Activated CD8-positive, alpha-beta memory T cell treated with anti-CD3 and anti-CD28 coated beads, Interleukin-2, amount 10 ng/mL, durations not matched to agents 7 days and 5 days (primary cell): ENCODE results near the gene CX3CL1. TPM values are rescaled to one million over a fixed set of nuclear protein-coding genes. Genes with fewer than 3 reads are reported as not detected.

Experiments
- ATAC-seq: fragments of 150-1000 bp; cut with Tn5 transposase; one replicate; pipeline ENCODE4 v1.10.0; 2021; ENCODE audit warnings: moderate library complexity
- CTCF ChIA-PET: fragments of 350-600 bp; sonication (Branson Sonifier 250); formaldehyde crosslinking; loops from one replicate; lab custom pipeline; 2021; ENCODE audit warnings: antibody characterized with exemption; lab: Charles Lee
- DNase-seq: peaks from one replicate; pipeline ENCODE4 v3.0.0-alpha.2; 2020
- H3K27ac Mint-ChIP-seq: one replicate; pipeline ENCODE4 v1.8.0; 2021; ENCODE audit warnings: mild to moderate bottlenecking, mixed read lengths
- H3K27me3 Mint-ChIP-seq: one replicate; pipeline ENCODE4 v1.8.0; 2021; ENCODE audit warnings: mixed read lengths
- H3K36me3 Mint-ChIP-seq: one replicate; pipeline ENCODE4 v1.8.0; 2021; ENCODE audit warnings: mild to moderate bottlenecking, mixed read lengths
- H3K4me1 Mint-ChIP-seq: one replicate; pipeline ENCODE4 v1.8.0; 2021; ENCODE audit warnings: mixed read lengths
- H3K4me3 Mint-ChIP-seq: one replicate; pipeline ENCODE4 v1.8.0; 2021; ENCODE audit warnings: mild to moderate bottlenecking, moderate library complexity, mixed read lengths
- H3K9me3 Mint-ChIP-seq: one replicate; pipeline ENCODE4 v1.8.0; 2022; ENCODE audit warnings: low read depth, mixed read lengths
- total RNA-seq, 2 experiments: library from RNA; stranded (reverse); gene quantifications; one replicate each; pipeline ENCODE4 v1.2.3, GENCODE V29; 2021

CX3CL1 gene
- total RNA-seq, 2 experiments from 2014 or later: not detected

DNA sequence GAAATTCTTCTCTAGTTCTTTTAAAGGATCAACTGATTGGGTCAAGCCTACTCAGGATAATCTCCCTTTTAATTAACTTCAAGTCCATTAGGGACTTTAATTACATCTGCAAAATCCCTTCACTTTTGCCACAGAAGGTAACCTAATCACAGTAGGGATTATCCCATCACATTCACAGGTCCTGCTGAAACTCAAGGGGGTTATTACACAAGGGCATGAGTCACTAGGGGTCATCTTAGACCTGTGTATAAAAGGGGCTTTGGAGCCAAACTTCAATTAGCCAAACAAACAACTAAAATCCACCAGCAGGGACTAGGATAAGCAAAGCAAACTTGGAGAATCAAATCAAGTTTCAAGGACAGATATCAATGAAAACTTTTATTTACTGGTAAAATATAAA lies 55.5 kb downstream of the CX3CL1 start:
- no peak for ATAC-seq
- no peaks in the 10 kb centered on the region for H3K27me3 Mint-ChIP-seq
- peaks cover 37% of the 10 kb centered on the region for H3K36me3 Mint-ChIP-seq

GRCh38 chr16:57430955-57431354 lies 58.7 kb downstream of the CX3CL1 start:
- Mint-ChIP-seq H3K4me3 (no peak overlapping the region), H3K9me3 (no peaks in the 10 kb centered on the region), H3K4me1 (no peaks in the 10 kb centered on the region), H3K36me3 (peaks cover 56% of the 10 kb centered on the region), H3K27ac (no peak overlapping the region), H3K27me3 (no peaks in the 10 kb centered on the region)
- DNase-seq (no peak), ATAC-seq (no peak)
- CTCF ChIA-PET: interaction anchor here (5.9 kb wide), 1 partner anchor 13 kb away, joined by 37 read pairs; no protein-coding TSS in a partner anchor

More for the DNA sequence above, 55.5 kb downstream of the CX3CL1 start:
- peak; percentile 9 for DNase-seq
- H3K4me1 Mint-ChIP-seq: no peaks in the 10 kb centered on the region
- CTCF ChIA-PET: no interaction called here
- H3K27ac Mint-ChIP-seq: no peak overlapping the region
- H3K4me3 Mint-ChIP-seq: no peak overlapping the region
- no peaks in the 10 kb centered on the region for H3K9me3 Mint-ChIP-seq

GRCh38 chr16:57432505-57432904 lies 60.2 kb downstream of the CX3CL1 start:
- peaks cover 53% of the 10 kb centered on the region for H3K36me3 Mint-ChIP-seq
- DNase-seq (no peak), ATAC-seq (no peak)
- no peaks in the 10 kb centered on the region for H3K27me3 Mint-ChIP-seq
- H3K4me1 Mint-ChIP-seq: no peaks in the 10 kb centered on the region
- H3K27ac Mint-ChIP-seq: no peak overlapping the region
- CTCF ChIA-PET: interaction anchor here (0.9 to 5.9 kb wide), 3 partner anchors 14 to 87 kb away, joined by 3 to 37 read pairs (median 4); no protein-coding TSS in a partner anchor
- no peak overlapping the region for H3K4me3 Mint-ChIP-seq
- no peaks in the 10 kb centered on the region for H3K9me3 Mint-ChIP-seq

DNA sequence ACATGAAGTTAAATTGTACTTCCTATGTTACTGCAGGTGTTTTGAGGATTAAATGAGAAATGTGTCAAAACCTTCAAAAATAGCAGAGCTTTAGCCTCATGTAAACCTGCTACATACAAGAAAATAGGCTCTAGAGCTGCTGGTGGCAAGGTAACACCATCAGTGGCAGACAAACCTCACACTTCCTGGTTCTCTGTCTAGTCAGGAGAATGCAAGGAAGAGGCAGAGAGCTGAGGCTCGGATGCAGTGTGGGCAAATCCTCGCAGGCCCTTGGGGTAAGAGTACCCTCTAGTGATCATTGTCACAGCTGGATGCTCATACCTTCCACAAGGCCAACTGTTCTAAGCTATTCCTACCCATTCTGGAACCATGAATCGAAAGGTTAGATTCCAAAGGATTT lies 60.7 kb downstream of the CX3CL1 start:
- CTCF ChIA-PET: interaction anchor here (1.4 to 5.9 kb wide), 2 partner anchors 13 to 15 kb away, joined by 4 to 37 read pairs; no protein-coding TSS in a partner anchor
- ATAC-seq: no peak
- DNase-seq: no peak
- Mint-ChIP-seq H3K9me3 (no peaks in the 10 kb centered on the region), H3K36me3 (peaks cover 53% of the 10 kb centered on the region), H3K4me1 (no peaks in the 10 kb centered on the region), H3K27ac (no peak overlapping the region), H3K4me3 (no peak overlapping the region), H3K27me3 (no peaks in the 10 kb centered on the region)

- H3K4me3 Mint-ChIP-seq: no peak overlapping the region
- CTCF ChIA-PET: interaction anchor here (0.8 to 5.9 kb wide), 2 partner anchors 16 to 86 kb away, joined by 3 to 37 read pairs; no protein-coding TSS in a partner anchor
- ATAC-seq: no peak
- H3K9me3 Mint-ChIP-seq: no peaks in the 10 kb centered on the region
- no peak for DNase-seq
- H3K36me3 Mint-ChIP-seq: peaks cover 54% of the 10 kb centered on the region
- H3K27ac Mint-ChIP-seq: no peak overlapping the region
- H3K27me3 Mint-ChIP-seq: no peaks in the 10 kb centered on the region
- no peaks in the 10 kb centered on the region for H3K4me1 Mint-ChIP-seq
Measured at GRCh38 chr16:57434003-57434402, 61.7 kb downstream of the CX3CL1 start.

Other genes starting within 250 kb of the CX3CL1 start
- 100 to 1,000 TPM; 118 to 124 TPM for gene PSME3IP1, start 186.5 kb upstream of the CX3CL1 start, total RNA-seq
- gene RSPRY1, start 186.2 kb upstream of the CX3CL1 start, total RNA-seq: 10 to 100 TPM; 32.6 to 33.7 TPM
- 10 to 100 TPM; 24.9 to 30.2 TPM for gene ARL2BP, start 127.2 kb upstream of the CX3CL1 start, total RNA-seq
- gene PLLP, start 87.8 kb upstream of the CX3CL1 start, total RNA-seq: not detected
- gene CCL22, start 13.7 kb upstream of the CX3CL1 start, total RNA-seq: 10 to 100 TPM in 1 of 2 experiments, not detected in 1; 10.0 TPM
- under 1 TPM in 1 of 2 experiments, not detected in 1; 0.59 TPM for gene CCL17, start 32.3 kb downstream of the CX3CL1 start, total RNA-seq
- gene CIAPIN1, start 74.9 kb downstream of the CX3CL1 start, total RNA-seq: 10 to 100 TPM; 46.5 to 62.5 TPM
- 10 to 100 TPM; 36.8 to 43.1 TPM for gene COQ9, start 75.0 kb downstream of the CX3CL1 start, total RNA-seq
- 10 to 100 TPM; 48.6 to 61.7 TPM for gene POLR2C, start 90.2 kb downstream of the CX3CL1 start, total RNA-seq
- gene DOK4, start 114.0 kb downstream of the CX3CL1 start, total RNA-seq: 1 to 10 TPM; 3.4 to 4.7 TPM
- gene CCDC102A, start 164.1 kb downstream of the CX3CL1 start, total RNA-seq: 10 to 100 TPM; 19.7 to 20.2 TPM
- 10 to 100 TPM; 34.4 to 47.9 TPM for gene ADGRG5, start 170.2 kb downstream of the CX3CL1 start, total RNA-seq